CD1c-positive myeloid dendritic cell (primary cell): Measurements from ENCODE around the gene CNNM2.
A peak's percentile ranks its signal among the peaks of the same experiment; 100 is the strongest.
"Not testable (repeated sequence)": the region's sequence is repeated elsewhere in the genome, so short reads cannot be mapped to it uniquely, and the experiment has no call there.

Experiments used
- DNase-seq: peaks from one replicate; pipeline ENCODE4 v3.0.0-alpha.2; 2016; ENCODE audit errors: extremely low spot score

The CNNM2 gene

GRCh38 chr10:103106539-103106938 is 188.4 kb downstream of the CNNM2 start:
- DNase-seq, result no peak

GRCh38 chr10:103109821-103110220 is 191.7 kb downstream of the CNNM2 start:
- DNase-seq, result peak; percentile 40

- DNase-seq, result no peak
Measured at GRCh38 chr10:103110407-103110806, 192.3 kb downstream of the CNNM2 start.

- DNase-seq, result no peak
Measured at GRCh38 chr10:103111031-103111917, 193.2 kb downstream of the CNNM2 start.

GRCh38 chr10:103111918-103112877 is 194.1 kb downstream of the CNNM2 start:
- DNase-seq, result no peak

GRCh38 chr10:103114876-103115275 is 196.8 kb downstream of the CNNM2 start:
- DNase-seq, result no peak

- no peak for DNase-seq
Measured at GRCh38 chr10:103117247-103117646, 199.2 kb downstream of the CNNM2 start.

- DNase-seq, result no peak
Measured at GRCh38 chr10:103120546-103120945, 202.5 kb downstream of the CNNM2 start.

- DNase-seq, result no peak
Measured at GRCh38 chr10:103120977-103121735, 203.1 kb downstream of the CNNM2 start.

GRCh38 chr10:103123282-103124024 is 205.4 kb downstream of the CNNM2 start:
- DNase-seq, result no peak

- DNase-seq, result no peak
Measured at GRCh38 chr10:103124420-103125096, 206.5 kb downstream of the CNNM2 start.

- DNase-seq, result no peak
Measured at GRCh38 chr10:103125323-103126267, 207.5 kb downstream of the CNNM2 start.

- no peak for DNase-seq
Measured at GRCh38 chr10:103127241-103127640, 209.1 kb downstream of the CNNM2 start.

GRCh38 chr10:103130180-103130579 is 212.1 kb downstream of the CNNM2 start:
- not testable (repeated sequence) for DNase-seq

GRCh38 chr10:103130910-103131309 is 212.8 kb downstream of the CNNM2 start:
- DNase-seq, result no peak

GRCh38 chr10:103135168-103135567 is 217.1 kb downstream of the CNNM2 start:
- DNase-seq, result not testable (repeated sequence)

GRCh38 chr10:103139803-103140202 is 221.7 kb downstream of the CNNM2 start:
- DNase-seq, result no peak
